Erythroblast (primary cell): Measurements from ENCODE around the gene ZNF428.

Experiments
- GATA1 ChIP-seq: IDR thresholded peaks from 2 replicates; pipeline ENCODE4 v1.6.1; 2011; ENCODE audit warnings: low read depth, mild to moderate bottlenecking, control low read depth, low read length, moderate library complexity
- POLR2A ChIP-seq: IDR thresholded peaks from 2 replicates; pipeline ENCODE4 v1.6.1; 2011; ENCODE audit warnings: mild to moderate bottlenecking, low read length

- TF ChIP-seq POLR2A (no peak), GATA1 (no peak)
Observed at GRCh38 chr19:43616954-43617353, 2.5 kb downstream of the ZNF428 start.
